Measurements from ENCODE around the gene NIPSNAP3A. TPM values are rescaled to one million over a fixed set of nuclear protein-coding genes. Genes with fewer than 3 reads are reported as not detected.

The NIPSNAP3A gene
- total and polyA plus RNA-seq, 2 of the 8 experiments (the other 6 are each of a cell fraction or from before 2014, with no cell fraction given), result 9.3 to 9.4 TPM

DNA sequence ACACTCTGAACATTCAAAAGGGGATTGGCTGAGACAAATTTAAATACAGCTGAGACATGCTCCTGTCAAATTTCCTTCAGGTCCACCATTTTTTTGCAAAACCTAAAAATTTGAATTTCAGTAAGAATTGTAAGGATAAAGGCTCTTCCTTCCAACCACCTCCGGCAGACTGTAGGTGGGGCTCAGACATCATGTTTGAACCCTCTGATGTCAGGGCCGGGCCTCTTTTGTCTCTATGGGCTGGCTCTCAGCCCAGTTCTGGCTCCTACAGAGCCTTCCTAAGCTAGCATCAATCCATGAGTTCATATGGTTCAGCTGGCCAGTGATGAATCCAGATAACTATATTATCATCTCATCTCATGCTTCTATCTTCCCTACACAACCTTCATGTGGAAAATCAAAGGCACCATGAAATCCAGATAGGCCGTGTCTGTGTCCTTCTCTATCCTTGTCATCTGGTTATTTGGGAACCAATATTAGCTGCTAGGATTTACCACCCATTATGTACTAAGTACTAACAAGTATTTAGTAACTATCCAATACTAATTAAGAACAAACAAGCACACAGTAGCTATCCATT is 60.6 kb downstream of the NIPSNAP3A start:
- ChIA-PET POLR2A (ENCODE audit: partially characterized antibody) (interaction anchor here (0.6 kb wide), 1 partner anchor 21 kb away, joined by 3 read pairs; no protein-coding TSS in a partner anchor), CTCF (ENCODE audit: partially characterized antibody) (interaction anchor here (0.7 to 1.8 kb wide), 17 partner anchors 9 to 1174 kb away, joined by 3 to 8 read pairs (median 3); no protein-coding TSS in a partner anchor)
- H3K27me3 ChIP-seq (replicated peaks in 1 of 4; ENCODE audit: control insufficient read depth in 3 of 4, extremely low read depth in 1 of 4, insufficient read depth in 3 of 4, low read length in 3 of 4), result no peaks in the 10 kb centered on the region
- no peaks in the 10 kb centered on the region for H3K23me2 ChIP-seq (ENCODE audit: low read depth, low read length)
- no peak overlapping the region for H3K4me2 ChIP-seq (ENCODE audit: insufficient read depth in 1 of 2, low read depth in 2 of 2, low read length in 2 of 2)
- FAIRE-seq (no peak), DNase-seq (ENCODE audit: low read depth in 1 of 2, low spot score in 2 of 2) (peak in 1 of 2 experiments; percentile 59)
- H3K79me1 ChIP-seq (ENCODE audit: low read depth, low read length), result no peaks in the 10 kb centered on the region
- no peak overlapping the region for H4K8ac ChIP-seq (ENCODE audit: extremely low read depth, insufficient read depth, low read length)
- no peak overlapping the region for H2BK120ac ChIP-seq (replicated peaks; ENCODE audit: low read depth, low read length)
- H3K18ac ChIP-seq (ENCODE audit: extremely low read depth, low read length), result no peak overlapping the region
- H2BK5ac ChIP-seq (ENCODE audit: low read depth, low read length), result no peak overlapping the region
- no peak overlapping the region for H2AFZ ChIP-seq (ENCODE audit: low read length)
- no peak overlapping the region for H3K4me3 ChIP-seq (ENCODE audit: extremely low read depth in 1 of 4, insufficient read depth in 2 of 4, low read depth in 3 of 4, low read length in 4 of 4)
- 81% methylated on average over 3 of the region's 3 CpGs; no CpG with 5 or more reads in 1 of the 2 experiments for WGBS, 2 experiments (ENCODE audit: extremely low coverage in 1 of 2, insufficient coverage in 1 of 2, insufficient read length in 1 of 2, insufficient replicate concordance in 2 of 2, low coverage in 1 of 2, low lambda C conversion rate in 2 of 2, missing lambda C conversion rate in 1 of 2)
- peaks cover 0 to 2% (median 0%) of the 10 kb centered on the region in 4 experiments; a peak in 3 of 7 replicates for H3K4me1 ChIP-seq (replicated peaks in 1 of 4; ENCODE audit: control insufficient read depth in 3 of 4, insufficient read depth in 4 of 4, low read length in 3 of 4)
- no peaks in the 10 kb centered on the region for H4K20me1 ChIP-seq (replicated peaks in 1 of 2; ENCODE audit: control insufficient read depth in 1 of 2, insufficient read depth in 2 of 2, low read length in 2 of 2)
- no peak overlapping the region for H3K4ac ChIP-seq (replicated peaks; ENCODE audit: insufficient read length, low read depth, low read length)
- no peaks in the 10 kb centered on the region for H3K79me2 ChIP-seq (ENCODE audit: control insufficient read depth in 1 of 2, insufficient read depth in 2 of 2, low read length in 2 of 2)
- H3K27ac ChIP-seq (ENCODE audit: low read depth, low read length), result no peak overlapping the region
- H2BK15ac ChIP-seq (ENCODE audit: low read length), result no peak overlapping the region
- no peak overlapping the region for H2BK20ac ChIP-seq (ENCODE audit: low read length)
- H2AK5ac ChIP-seq (ENCODE audit: low read depth, low read length), result no peak overlapping the region
- H2BK12ac ChIP-seq (ENCODE audit: low read depth, low read length), result no peak overlapping the region
- no peak overlapping the region for H3K23ac ChIP-seq (ENCODE audit: insufficient read length)
- H4K91ac ChIP-seq (replicated peaks; ENCODE audit: insufficient read length, low read length), result no peak overlapping the region
- peaks cover 0 to 29% (median 9%) of the 10 kb centered on the region in 4 experiments; a peak in 7 of 8 replicates for H3K36me3 ChIP-seq (ENCODE audit: control insufficient read depth in 2 of 4, insufficient read depth in 4 of 4, low read length in 3 of 4)
- TF ChIP-seq, protein P1, sequence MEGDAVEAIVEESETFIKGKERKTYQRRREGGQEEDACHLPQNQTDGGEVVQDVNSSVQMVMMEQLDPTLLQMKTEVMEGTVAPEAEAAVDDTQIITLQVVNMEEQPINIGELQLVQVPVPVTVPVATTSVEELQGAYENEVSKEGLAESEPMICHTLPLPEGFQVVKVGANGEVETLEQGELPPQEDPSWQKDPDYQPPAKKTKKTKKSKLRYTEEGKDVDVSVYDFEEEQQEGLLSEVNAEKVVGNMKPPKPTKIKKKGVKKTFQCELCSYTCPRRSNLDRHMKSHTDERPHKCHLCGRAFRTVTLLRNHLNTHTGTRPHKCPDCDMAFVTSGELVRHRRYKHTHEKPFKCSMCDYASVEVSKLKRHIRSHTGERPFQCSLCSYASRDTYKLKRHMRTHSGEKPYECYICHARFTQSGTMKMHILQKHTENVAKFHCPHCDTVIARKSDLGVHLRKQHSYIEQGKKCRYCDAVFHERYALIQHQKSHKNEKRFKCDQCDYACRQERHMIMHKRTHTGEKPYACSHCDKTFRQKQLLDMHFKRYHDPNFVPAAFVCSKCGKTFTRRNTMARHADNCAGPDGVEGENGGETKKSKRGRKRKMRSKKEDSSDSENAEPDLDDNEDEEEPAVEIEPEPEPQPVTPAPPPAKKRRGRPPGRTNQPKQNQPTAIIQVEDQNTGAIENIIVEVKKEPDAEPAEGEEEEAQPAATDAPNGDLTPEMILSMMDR (IDR thresholded peaks at IDR 0.05; ENCODE audit: control extremely low read depth in 1 of 3, insufficient read depth in 1 of 3, low read depth in 1 of 3, low read length in 3 of 3), result peak in 2 of 3 experiments; percentile 55 to 61; a peak in 3 of 4 replicates
- TF ChIP-seq EZH2 (IDR thresholded peaks at IDR 0.05; ENCODE audit: low read depth, low read length, severe bottlenecking), result no peak
- TF ChIP-seq BRCA1 (IDR thresholded peaks at IDR 0.05; ENCODE audit: low read depth, low read length), result no peak
- no peak for TF ChIP-seq KDM5A (IDR thresholded peaks at IDR 0.05; ENCODE audit: low read length)
- no peak for TF ChIP-seq RFX5 (IDR thresholded peaks at IDR 0.05; ENCODE audit: borderline replicate concordance, low read depth, low read length)
- no peak for TF ChIP-seq YY1 (IDR thresholded peaks at IDR 0.05; ENCODE audit: low read depth, low read length)
- TF ChIP-seq KDM1A (IDR thresholded peaks at IDR 0.05; ENCODE audit: borderline replicate concordance, low read length), result no peak
- no peak for TF ChIP-seq SAP30 (IDR thresholded peaks at IDR 0.05; ENCODE audit: insufficient read depth, insufficient replicate concordance, low read length)
- peak; percentile 84 to 88 for TF ChIP-seq RAD21 (IDR thresholded peaks at IDR 0.05 in 1 of 2, conservative IDR thresholded peaks at IDR 0.05 in 1 of 2; ENCODE audit: low read depth in 2 of 2, low read length in 2 of 2)
- no peak overlapping the region for H4K5ac ChIP-seq (ENCODE audit: insufficient read length, low read depth, low read length)
- no peaks in the 10 kb centered on the region for H3K9me3 ChIP-seq (ENCODE audit: insufficient read depth in 2 of 2, low read depth in 1 of 2, low read length in 1 of 2)
- no peak overlapping the region for H3K56ac ChIP-seq (replicated peaks; ENCODE audit: insufficient read length, low read depth, low read length)
- no peak overlapping the region for H3K14ac ChIP-seq (ENCODE audit: insufficient read length)
- no peak overlapping the region for H3K9ac ChIP-seq (replicated peaks in 1 of 4; ENCODE audit: extremely low read depth in 1 of 4, low read depth in 3 of 4, low read length in 3 of 4)
